NCI-H510A (cell line): ENCODE measurements around the gene RHOH.
A peak's percentile ranks its signal among the peaks of the same experiment; 100 is the strongest.
"Not testable (repeated sequence)": the region's sequence is repeated elsewhere in the genome, so short reads cannot be mapped to it uniquely, and the experiment has no call there.

ENCODE experiments used
- DNase-seq: peaks from one replicate; lab custom pipeline; 2025; lab: John Stamatoyannopoulos, UW

Gene RHOH, protein sequence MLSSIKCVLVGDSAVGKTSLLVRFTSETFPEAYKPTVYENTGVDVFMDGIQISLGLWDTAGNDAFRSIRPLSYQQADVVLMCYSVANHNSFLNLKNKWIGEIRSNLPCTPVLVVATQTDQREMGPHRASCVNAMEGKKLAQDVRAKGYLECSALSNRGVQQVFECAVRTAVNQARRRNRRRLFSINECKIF

DNA sequence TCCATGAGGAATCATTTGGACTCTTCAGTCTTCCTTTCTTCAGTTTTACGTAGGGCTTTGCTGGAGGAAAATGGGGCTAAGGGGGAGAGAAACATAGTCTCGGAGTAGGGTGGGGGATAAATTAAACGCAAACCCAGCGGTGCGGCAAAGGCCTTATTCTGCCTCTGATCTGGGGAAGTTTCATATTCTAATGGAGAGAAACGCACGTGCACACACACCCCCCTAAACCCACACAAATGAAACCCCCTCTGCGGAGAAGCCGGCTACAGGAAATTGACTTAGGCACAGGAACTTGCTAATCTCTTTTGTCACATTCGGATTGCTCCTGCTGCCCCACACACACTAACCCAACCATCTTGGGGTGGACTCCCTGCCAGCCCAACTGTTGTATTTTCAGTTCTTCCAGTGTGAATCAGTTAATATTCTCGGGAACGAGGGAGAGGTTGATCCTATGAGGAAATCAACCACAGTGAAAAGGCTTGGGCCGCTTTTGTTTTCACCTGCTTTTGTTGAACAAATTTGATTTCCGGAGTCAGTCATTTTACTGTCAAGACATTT is at the start of gene RHOH:
Gene RHOH, plus strand, starts transcription at position 308 of the 558 bp plus-strand sequence. CDS start 46,356 bp downstream, outside the sequence.
- no peak for DNase-seq

DNA sequence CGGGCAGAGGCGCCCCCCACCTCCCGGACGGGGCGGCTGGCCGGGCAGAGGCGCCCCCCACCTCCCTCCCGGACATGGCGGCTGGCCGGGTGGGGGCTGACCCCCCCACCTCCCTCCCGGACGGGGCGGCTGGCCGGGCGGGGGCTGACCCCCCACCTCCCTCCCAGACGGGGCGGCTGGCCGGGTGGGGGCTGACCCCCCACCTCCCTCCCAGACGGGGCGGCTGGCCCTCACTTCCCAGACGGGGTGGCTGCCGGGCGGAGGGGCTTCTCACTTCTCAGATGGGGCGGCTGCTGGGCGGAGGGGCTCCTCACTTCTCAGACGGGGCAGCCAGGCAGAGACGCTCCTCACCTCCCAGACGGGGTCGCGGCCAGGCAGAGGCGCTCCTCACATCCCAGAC is 49.3 kb upstream of the RHOH start:
- not testable (repeated sequence) for DNase-seq

DNA sequence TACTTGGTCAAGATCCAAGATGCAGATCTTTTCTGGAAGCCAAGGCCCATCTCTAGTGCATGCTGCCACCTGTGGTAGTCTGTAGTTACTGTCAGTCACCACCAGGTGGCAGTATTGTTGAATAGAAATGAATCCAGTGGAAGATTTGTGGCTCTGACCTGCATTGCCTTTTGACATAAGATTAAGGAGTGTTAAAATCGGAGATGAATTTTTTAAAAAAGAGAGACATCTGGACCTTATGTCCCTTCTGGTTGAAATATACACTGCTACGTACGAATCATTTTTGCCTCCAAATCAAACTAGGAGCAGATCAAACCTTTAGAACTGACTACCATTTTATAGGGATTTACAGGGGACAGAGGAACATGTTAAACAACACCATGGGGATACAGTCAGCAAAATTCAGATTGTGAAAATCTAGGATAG is 46.9 kb upstream of the RHOH start:
- DNase-seq, result peak; percentile 0

DNA sequence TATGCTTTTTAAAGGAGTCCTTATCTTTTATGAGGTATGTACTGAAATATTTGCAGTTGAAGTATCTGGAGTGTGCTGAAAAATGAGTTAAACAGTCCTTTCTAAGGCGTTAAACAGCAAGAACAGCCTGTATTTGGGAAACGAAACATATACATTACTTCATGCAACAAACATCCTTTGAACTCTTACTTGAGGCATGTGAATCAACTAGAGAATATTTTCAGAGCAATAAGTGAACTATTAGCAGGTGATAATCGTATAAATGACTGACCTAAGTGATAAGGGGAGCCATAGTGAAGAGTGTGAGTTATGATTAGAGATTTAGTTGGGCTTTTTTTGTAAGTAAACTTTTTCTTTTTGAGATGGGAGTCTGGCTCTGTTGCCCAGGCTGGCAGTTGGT is 45.9 kb upstream of the RHOH start:
- DNase-seq, result no peak

DNA sequence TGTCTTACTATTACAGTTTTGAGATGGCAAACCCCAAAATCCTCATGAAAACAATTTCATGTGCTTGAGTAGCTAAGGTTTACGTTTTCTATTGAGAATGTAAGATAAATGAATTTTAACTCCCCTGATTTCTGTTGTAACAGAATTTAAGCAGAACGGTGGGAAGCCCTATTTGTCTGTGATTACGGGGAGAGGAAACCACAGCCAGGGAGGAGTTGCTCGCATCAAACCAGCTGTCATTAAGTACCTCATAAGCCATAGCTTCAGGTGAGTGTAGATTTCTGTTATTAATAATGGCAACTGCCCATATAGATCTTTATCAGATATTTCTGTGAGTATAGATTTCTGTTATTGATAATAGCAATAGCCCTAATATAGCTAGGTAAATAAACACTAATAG is 44.2 kb upstream of the RHOH start:
- DNase-seq, result no peak

DNA sequence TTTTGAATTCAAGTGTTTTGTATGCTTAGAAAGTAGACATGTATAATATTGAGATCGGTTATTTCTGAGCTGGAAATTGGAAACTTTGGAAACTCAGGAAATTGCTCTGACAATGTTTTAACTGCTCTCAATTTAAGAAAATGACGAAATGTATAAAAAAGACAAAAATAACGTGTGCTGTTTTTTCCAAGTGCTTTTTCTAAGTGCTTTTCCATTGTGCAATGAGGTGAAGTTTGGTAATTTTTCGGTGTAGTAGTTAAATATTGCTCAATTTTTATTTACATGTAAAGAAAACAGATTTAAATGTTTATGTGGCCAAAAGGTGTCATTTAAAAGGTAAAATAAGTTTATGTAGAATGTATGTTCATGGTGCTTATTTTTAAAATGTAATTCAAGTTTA is 39.4 kb upstream of the RHOH start:
- DNase-seq, result no peak

DNA sequence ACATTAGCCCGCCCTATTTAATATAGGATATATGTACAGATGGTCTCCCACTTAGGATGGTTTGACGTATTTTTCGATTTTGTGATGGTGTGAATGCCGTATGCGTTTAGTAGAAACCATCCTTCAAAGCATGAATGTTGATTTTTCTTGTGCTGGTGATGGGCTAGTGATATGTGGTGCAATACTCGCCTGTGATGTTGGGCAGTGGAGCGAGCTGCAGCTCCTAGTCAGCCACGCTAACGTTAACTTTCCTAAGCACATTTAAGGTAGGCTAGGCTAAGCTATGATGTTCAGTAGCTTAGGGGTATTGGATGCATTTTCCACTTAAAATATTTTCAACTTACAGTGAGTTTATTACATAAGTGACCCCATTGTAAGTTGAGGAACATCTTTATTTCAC is 36.6 kb upstream of the RHOH start:
- DNase-seq, result no peak

DNA sequence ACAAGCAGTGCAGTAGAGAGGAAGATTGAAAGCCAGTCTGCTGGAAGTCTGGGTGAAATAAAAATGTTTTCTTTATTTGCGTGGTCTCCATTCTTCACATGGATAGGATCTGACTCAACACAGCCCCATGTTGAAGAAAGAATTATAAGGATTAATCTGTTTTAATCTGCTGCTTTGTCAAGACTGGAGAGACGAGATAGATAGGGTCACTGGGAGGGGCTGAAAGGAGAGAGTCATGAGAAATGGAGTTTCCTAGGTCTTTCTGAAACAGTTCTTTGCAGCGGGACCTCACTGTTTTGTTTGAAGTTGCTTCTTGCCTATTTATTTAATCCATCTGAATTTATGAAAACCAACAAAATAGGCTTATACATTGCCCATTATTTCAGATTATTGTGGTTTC is 32.4 kb upstream of the RHOH start:
- DNase-seq, result no peak

DNA sequence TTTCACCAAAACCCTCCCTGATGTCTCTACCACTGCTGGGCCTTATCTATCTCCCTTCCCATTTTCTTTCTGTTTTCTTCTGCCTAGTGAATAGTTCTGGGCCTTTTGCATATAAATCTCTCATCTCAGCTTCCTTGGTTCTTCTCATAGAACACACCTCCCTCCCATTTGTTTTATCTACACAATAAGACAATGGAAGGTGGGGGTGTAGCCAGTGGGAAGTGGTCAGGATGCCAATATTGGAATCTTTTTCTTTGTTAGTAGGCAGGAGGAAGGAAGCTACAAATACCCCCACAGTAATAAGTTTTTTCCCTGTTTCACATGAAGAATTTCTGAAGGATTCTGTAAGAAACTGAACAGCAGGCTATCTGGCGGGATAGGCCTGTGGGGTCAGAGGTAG is 30.9 kb upstream of the RHOH start:
- DNase-seq, result no peak

DNA sequence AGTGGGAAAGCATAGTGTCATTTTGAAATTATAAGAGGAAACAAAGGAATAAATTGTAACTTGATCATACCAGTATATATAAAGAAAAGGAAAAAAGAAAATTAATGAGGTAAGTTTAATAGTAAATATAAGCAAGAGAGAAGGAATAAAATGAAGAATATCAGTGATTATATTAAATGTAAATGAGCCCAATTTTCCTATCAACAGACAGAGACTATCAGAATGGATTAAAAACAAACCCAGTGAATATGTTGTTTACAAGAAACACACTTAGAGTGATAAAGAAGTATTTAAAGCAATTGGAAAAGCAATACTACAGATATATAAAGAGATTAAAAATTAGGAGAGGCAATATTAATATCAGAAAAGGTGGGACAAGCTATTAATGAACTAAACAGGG is 28.8 kb upstream of the RHOH start:
- DNase-seq, result no peak

DNA sequence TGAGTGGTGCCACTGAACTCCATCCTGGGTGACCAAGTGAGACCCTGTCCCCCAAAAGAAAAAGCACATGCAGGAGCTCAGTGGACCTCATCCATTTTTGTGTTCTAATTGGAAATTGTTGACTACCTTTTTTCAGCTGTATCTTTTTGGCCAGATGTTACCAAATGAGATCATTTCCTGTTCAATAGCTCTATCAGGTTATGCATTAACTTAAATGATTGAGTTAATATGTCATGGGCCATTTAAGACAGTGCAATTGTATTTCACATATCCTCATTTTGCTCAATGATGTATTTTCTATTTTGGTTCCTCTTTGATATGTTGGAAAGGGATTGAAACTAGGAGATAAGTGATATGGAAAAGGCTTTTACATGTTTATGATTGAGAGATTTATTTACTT is 26.2 kb upstream of the RHOH start:
- no peak for DNase-seq

DNA sequence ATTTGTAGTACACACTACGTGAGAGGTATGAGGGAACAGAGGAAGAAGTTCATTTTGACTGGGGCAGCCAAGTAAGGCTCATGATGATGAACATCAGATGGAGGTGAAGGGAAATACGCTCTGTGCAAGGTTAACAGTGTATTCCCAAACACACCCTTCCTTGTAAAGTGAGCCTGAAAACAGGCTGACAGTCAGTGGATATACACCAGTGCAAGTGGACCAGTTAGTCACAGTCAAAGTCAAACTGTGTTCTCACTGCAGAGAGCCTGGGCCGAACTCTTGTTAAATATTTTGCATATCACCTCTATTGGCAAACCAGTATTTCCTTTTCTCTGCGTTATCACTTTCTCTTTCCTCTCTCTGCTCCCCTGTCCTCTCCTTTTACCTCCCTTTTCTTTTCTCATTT is 23.4 kb upstream of the RHOH start:
- DNase-seq, result no peak

DNA sequence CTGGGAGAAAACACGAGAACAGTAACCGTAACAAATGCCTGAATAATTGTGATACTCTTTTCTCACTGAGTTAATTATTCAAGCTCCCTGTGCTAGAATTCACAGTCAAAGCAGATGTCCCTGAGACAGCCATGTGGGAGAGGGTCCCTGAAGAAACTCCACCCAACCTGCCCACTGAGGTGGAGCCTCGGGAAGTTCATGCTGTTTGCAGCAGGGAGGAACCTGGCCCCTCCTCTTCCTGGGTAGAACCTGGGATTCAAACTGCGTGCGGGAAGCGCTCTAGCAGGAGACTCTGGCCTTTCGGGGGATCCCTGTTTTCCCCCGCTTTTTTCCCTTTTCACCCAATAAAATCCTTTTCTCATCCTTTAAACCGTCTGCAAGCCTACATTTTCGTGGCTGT is 20.2 kb upstream of the RHOH start:
- DNase-seq, result no peak

DNA sequence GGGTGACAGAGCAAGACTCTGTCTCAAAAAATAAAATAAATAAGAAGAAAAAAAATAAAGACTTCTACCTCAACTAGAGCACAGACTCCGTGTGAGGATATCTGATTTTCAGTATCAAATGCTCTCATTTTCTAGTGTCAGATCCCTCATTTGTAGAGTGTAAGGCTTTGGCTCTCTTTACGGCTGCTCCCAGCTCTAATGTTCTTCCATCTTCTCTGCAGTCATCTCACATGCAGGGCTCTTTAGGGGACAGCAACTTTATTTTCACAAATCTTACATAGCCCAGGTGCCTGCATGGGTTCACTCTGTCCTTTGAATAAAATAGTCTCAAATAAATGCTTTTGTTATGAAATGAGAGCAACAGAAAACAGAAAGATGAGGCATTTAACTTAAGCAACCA is 19.2 kb upstream of the RHOH start:
- no peak for DNase-seq

DNA sequence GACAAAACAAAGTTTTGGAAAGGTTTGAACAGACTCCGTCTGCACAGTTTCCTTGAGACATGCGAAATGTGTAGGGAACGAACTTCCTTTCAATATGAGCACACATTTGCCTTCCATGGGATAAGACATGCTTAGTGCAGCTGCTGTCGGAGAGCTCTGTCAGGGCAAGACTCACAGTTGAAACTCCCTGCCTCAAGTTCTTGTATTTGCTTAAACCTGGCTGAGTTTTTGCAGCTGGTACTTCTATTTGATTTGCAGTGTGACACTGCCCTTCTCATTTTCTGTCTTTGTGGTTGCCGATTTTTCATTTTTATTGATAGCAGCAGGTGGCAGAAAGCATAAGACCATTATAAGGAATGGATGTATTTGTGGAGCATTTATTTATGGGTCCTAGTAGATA is 18.2 kb upstream of the RHOH start:
- peak; percentile 15 for DNase-seq

DNA sequence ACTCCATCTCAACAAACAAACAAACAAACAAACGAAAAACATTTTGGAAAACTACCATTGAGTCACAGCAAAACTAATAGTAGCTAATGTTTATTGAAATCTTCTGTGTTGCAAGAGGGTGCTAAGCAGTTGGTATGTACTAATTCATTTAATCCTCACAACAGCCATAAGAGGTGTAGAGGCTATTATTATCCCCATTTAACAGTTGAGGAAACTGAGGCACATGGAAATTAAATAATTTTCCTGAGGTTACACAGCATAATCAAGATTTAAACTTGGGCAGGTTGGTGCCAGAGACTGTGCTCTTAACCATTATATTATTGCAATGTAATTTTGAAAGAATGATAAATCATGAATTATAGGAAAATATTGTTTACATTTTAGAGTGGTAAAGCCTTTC is 17.5 kb upstream of the RHOH start:
- DNase-seq, result no peak

DNA sequence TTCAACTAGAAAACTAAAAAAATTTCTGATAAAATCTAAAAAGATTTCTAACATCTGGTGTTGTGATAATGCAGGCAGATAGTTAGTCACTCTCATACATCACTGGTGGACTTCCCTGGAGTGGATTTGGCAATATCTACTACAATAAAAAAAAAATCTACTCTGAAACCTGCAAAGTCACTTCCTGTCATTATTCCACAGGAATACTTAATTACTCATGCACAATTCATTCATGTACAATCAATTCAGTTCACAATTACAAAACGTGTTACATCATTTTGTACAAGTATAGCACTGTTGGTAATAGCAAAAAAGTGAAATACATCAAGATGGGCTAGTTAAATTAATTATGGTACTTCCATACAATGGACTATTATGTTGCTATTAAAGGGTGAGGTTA is 16.5 kb upstream of the RHOH start:
- DNase-seq, result no peak

DNA sequence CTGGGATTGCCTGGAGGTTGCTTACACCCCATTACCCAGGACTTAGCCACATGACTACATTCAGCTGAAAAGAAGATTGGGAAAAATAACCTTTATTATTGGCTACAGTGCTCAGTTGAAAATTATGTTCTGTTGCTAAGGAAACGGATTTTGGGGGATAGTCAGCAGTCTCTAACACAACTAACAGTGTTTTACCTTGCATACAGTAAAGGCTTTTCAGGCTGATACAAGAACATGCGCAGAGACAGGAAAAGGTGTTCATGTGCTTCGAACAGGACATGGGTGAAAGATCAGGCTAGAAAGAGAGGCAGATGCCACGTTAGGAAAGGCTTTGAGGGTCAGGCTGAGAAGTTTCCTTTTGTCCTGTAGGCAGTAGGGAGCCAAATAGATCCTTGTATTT is 14.8 kb upstream of the RHOH start:
- no peak for DNase-seq

DNA sequence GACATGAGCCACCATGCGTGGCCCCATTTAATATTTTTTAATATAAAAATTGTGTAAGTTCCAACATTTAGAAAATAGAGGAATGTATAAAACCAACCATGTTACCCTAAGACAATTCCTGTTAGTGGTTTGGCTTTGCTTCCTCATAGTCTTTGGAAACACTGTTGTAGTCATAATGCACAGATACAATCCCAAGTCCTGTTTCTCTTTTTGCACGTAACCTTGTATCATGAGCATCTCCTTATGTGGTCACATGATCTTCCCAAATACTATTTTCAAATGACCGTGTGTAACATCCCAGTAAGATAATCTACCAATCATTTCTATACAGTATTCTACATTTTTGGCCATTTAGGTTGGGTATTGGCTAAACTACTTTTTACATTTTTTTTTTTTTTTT is 13.9 kb upstream of the RHOH start:
- no peak for DNase-seq

DNA sequence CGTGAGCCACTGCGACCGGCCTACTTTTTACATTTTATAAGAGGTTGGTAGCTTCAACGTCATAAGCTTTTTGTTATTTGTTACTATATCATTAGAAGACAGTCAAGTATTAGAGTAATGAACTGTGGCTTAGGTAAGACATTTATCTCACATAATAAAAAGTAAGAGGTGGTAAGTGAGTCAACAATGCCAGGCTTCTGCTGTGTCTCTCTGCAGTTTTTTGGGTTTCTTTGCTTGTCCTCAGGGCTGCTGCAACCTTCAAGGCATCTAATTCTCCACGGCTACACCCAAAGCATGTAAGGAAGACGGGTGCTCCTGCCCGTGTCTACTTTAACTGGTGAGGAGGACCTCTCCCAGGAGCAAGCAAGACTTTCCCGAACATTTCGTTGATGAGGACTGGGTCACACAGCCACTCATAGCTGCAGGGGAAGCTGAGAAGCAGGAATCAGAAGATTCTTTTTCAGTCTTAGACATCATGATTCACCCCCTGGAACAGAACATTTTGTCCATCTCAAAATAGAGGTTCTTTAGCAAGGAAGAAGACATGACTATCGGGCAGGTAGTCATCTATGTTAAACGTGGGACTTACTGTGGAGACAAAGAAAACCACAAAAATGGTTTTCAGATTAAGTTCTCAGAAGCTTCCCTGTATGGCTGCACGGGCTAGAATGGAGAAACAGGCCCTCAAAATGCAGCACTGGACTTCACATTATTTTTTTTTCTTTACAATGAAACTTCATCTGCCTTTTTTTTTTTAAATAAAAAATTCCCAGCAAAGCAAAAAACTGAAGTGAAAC is 13.0 kb upstream of the RHOH start:
- no peak for DNase-seq

DNA sequence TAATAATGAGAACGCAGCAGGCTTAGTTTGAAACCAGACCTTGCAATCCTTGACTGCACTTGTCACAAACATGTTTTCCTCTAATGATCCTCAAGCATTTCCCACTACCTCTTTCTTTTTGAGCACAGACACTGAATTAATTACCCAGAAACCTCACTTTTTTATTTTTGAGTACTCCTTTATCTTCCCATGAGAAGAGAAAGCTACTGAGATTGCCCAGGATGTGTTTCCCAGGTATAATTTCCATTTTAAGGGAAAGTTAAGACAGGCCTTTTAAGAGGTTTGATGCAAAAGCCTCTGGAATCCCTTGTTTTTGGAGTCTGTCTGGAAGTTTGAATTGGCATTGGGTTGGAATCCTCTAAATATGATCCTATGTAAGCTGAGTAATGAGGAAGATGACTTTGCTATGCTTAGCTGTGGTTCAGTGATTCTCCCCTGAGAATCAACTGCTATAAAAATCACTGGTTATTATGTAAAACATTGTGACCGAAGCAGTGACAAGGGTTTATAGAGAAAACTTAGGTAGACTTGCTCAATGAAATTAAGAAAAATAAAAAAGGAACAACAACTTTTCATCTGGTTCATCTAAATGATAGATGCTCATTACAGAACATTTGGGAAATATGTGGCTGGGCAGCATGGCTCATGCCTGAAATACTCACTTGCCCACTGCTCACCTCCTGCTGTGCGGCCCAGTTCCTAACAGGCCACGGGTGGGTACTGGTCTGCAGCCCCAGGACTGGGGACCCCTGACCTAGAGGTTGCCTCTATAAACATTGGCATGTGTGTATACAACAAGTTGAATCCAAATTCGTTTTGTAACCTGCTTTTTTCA is 10.8 kb upstream of the RHOH start:
- DNase-seq, result no peak

DNA sequence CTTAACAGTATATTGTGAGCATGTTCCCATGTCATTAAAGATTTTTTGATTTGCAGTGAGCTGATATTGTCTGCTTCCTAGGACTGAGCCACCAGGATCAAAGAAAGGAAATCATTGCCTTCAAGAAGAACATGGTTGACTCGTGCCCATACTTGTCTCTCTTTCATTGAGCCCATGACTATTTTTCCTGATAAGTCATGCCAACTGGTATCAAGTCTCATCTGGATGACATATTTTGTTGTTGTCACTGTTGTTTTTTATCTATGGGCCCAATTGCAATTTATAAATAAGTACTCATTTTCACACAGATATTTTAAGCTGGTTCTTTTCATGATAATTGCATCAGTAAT is 10.2 kb upstream of the RHOH start:
- no peak for DNase-seq

DNA sequence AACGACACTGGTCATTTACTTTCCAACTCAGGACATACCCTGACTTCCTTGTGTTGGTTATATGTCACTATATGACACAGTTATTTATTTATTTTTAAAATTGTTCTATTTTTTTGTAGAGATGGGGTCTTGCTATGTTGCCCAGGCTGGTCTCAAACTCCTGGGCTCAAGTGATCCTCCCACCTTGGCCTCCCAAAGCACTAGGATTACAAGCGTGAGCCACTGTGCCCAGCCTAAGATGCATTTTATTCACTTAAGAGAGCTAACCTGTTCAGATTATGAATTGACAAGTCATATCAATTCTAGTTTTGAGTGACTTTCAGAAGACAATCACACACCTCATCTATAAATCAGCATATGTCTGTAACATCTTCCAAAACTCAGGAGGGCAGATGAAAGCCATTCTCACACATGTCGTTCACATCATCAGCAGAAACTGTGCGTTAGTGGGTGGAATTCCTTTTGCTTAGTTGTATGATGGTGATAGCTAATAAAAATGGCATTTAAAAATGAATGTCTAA is 9.4 kb upstream of the RHOH start:
- no peak for DNase-seq
